Measurements from ENCODE around the gene CILP2. TPM values are rescaled to one million over a fixed set of nuclear protein-coding genes. Genes with fewer than 3 reads are reported as not detected.
A peak's percentile ranks its signal among the peaks of the same experiment; 100 is the strongest.

The CILP2 gene
- total RNA-seq (2014; rRNA removed; shearing (Covaris generic)) (17.0 and 21.6 TPM in 2 replicates), polyA plus RNA-seq (2016; fragmentation: Nextera tagmentation; extraction: Ambion mirVana) (4.0 and 5.0 TPM in 2 replicates)
- long read RNA-seq, partial matches to known transcripts: 0 of 1 reads
- long read RNA-seq, other reads (novel, unspliced or antisense): 1 of 1 reads

GRCh38 chr19:19538061-19538784 is at the start of gene CILP2:
CILP2 (plus strand) TSS chr19:19538265; CDS start chr19:19538350, 85 bp downstream.
- H2AFZ ChIP-seq: peak within 1 kb of the TSS; percentile 80
- peak within 1 kb of the TSS; percentile 76 for H3K4me3 ChIP-seq
- H4K20me1 ChIP-seq (replicated peaks; ENCODE audit: insufficient read depth): 0 out of 2 replicates have a peak, but pooled peaks cover 5% of the 10 kb centered on the region
- H3K4me2 ChIP-seq: peak within 1 kb of the TSS; percentile 91
- no peaks in the 10 kb centered on the region for H3K36me3 ChIP-seq (ENCODE audit: insufficient read depth)
- Mint-ChIP-seq H3K9me3 (no peaks in the 10 kb centered on the region), H3K36me3 (ENCODE audit: low read depth) (no peaks in the 10 kb centered on the region; the same call in 2 of the 3 replicates), H3K27me3 (ENCODE audit: insufficient read depth, low read depth, poor library complexity) (peaks cover 30% of the 10 kb centered on the region), H3K4me3 (peak within 1 kb of the TSS; percentile 63), H3K27ac (no peak within 1 kb of the TSS), H3K4me1 (peaks cover 18% of the 10 kb centered on the region)
- H3K9me2 ChIP-seq (ENCODE audit: insufficient read depth): no peaks in the 10 kb centered on the region
- H3F3A ChIP-seq (replicated peaks; ENCODE audit: low read depth): peaks cover 22% of the 10 kb centered on the region
- peaks cover 5% of the 10 kb centered on the region; the same call in 1 of the 2 replicates for H3K4me1 ChIP-seq (ENCODE audit: insufficient read depth)
- peak; percentile 38 for ATAC-seq
- peak; percentile 89 for DNase-seq (ENCODE audit: low spot score)
- no peaks in the 10 kb centered on the region for H3K79me2 ChIP-seq (replicated peaks; ENCODE audit: insufficient read depth)
- no peak within 1 kb of the TSS for H3K27ac ChIP-seq (ENCODE audit: low read depth)
- H3K27me3 ChIP-seq (ENCODE audit: insufficient read depth): peaks cover 33% of the 10 kb centered on the region
- TF ChIP-seq EZH2 (IDR thresholded peaks at IDR 0.05; ENCODE audit: low read depth, unreplicated experiment) (peak; percentile 44), STAT1 (IDR thresholded peaks at IDR 0.05; ENCODE audit: unreplicated experiment) (no peak), ZNF331 (CRISPR knock-in tag; IDR thresholded peaks at IDR 0.05; ENCODE audit: low read depth) (no peak), NANOG (IDR thresholded peaks at IDR 0.05; ENCODE audit: borderline replicate concordance) (no peak), POLR2AphosphoS5 (IDR thresholded peaks at IDR 0.05; ENCODE audit: low read depth) (peak; percentile 73)

DNA sequence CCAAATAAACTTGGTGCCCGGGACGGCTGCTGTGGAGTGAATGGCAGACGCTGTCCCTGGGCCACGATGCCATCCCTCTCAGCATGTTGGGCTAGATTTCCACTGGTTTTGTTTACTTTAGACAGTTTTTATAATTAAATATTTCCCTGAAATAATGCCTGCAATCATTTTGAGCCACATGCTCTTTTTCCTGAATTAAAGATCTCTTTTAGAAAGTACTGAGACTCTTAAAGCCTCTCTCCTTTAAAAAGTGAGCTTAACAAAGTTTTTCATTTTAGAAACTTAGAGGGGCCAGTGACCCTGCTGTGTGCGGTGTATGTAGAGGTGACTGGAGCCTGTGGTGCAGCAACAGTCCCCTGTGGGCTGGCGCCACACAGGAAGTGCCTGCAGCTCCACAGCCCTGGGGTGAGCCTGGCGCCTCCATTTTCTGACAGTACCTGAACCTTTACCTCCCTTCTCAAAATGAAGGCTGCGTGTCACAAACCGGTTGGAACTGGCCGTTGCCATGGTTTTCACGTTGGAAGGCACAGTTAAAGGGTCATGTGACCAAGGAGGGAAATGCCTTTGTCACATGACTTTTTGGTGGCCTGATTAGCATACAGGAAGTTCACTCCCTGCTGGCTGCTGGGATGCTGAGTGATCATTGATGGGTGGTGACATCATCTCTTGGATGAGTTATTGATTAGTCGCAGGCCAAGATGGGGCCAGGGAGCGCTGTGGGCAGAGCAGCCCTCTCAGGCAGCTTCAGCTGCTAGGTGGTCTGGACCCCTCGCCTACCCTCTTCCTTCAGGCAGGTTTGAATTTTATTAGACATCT is 49.0 kb upstream of the CILP2 start:
- Mint-ChIP-seq H3K4me1 (peaks cover 58% of the 10 kb centered on the region), H3K36me3 (ENCODE audit: low read depth) (peaks cover 28% of the 10 kb centered on the region), H3K9me3 (no peaks in the 10 kb centered on the region), H3K27me3 (ENCODE audit: insufficient read depth, low read depth, poor library complexity) (peaks cover 24% of the 10 kb centered on the region), H3K27ac (peak overlapping the region; percentile 99), H3K4me3 (peak overlapping the region; percentile 59)
- H3K9me2 ChIP-seq (ENCODE audit: insufficient read depth): no peaks in the 10 kb centered on the region
- peaks cover 15% of the 10 kb centered on the region for H4K20me1 ChIP-seq (replicated peaks; ENCODE audit: insufficient read depth)
- H3K4me2 ChIP-seq: peak overlapping the region; percentile 22
- DNase-seq (ENCODE audit: low spot score): peak; percentile 99
- TF ChIP-seq, protein P1, sequence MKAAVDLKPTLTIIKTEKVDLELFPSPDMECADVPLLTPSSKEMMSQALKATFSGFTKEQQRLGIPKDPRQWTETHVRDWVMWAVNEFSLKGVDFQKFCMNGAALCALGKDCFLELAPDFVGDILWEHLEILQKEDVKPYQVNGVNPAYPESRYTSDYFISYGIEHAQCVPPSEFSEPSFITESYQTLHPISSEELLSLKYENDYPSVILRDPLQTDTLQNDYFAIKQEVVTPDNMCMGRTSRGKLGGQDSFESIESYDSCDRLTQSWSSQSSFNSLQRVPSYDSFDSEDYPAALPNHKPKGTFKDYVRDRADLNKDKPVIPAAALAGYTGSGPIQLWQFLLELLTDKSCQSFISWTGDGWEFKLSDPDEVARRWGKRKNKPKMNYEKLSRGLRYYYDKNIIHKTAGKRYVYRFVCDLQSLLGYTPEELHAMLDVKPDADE (IDR thresholded peaks at IDR 0.05): 0 out of 2 replicates have a peak, but pooled peaks have one; percentile 22
- TF ChIP-seq ZNF462 (CRISPR knock-in tag; IDR thresholded peaks at IDR 0.05): no peak
- peaks cover 26% of the 10 kb centered on the region for H3F3A ChIP-seq (replicated peaks; ENCODE audit: low read depth)
- no peak overlapping the region for H3K4me3 ChIP-seq
- H3K79me2 ChIP-seq (replicated peaks; ENCODE audit: insufficient read depth): peaks cover 58% of the 10 kb centered on the region
- peaks cover 32% of the 10 kb centered on the region for H3K4me1 ChIP-seq (ENCODE audit: insufficient read depth)
- peaks cover 3% of the 10 kb centered on the region; the same call in 1 of the 2 replicates for H3K36me3 ChIP-seq (ENCODE audit: insufficient read depth)
- no peak overlapping the region for H2AFZ ChIP-seq
- H3K27me3 ChIP-seq (ENCODE audit: insufficient read depth): no peaks in the 10 kb centered on the region
- ATAC-seq: peak; percentile 69
- peak overlapping the region; percentile 92 for H3K27ac ChIP-seq (ENCODE audit: low read depth)

Data from GM23338 (cell line).